Endodermal cell (in vitro differentiated cells): ENCODE results near the gene TTLL10. TPM values are rescaled to one million over a fixed set of nuclear protein-coding genes. Genes with fewer than 3 reads are reported as not detected.
A peak's percentile ranks its signal among the peaks of the same experiment; 100 is the strongest.

Experiments
- DNase-seq: peaks from one replicate; pipeline ENCODE4 v3.0.0-alpha.2; 2017
- H3K27ac ChIP-seq: 2 replicates; pipeline ENCODE4 v1.5.1; 2013; ENCODE audit warnings: mild to moderate bottlenecking, low read depth, low read length, moderate library complexity
- H3K27me3 ChIP-seq: 2 replicates; pipeline ENCODE4 v1.6.1; 2013; ENCODE audit warnings: mild to moderate bottlenecking, low read length, moderate library complexity; ENCODE audit not compliant: insufficient read depth, control insufficient read depth, poor library complexity, severe bottlenecking
- H3K36me3 ChIP-seq: 2 replicates; pipeline ENCODE4 v1.7.0; 2013; ENCODE audit warnings: mild to moderate bottlenecking, low read length, moderate library complexity; ENCODE audit not compliant: control insufficient read depth, insufficient read depth
- H3K4me1 ChIP-seq: one replicate; pipeline ENCODE4 v1.7.0; 2013; ENCODE audit warnings: low read length; ENCODE audit not compliant: control insufficient read depth, insufficient read depth
- H3K4me3 ChIP-seq: 2 replicates; pipeline ENCODE4 v1.5.1; 2013; ENCODE audit warnings: mild to moderate bottlenecking, low read length, moderate library complexity
- H3K9ac ChIP-seq: 2 replicates; pipeline ENCODE4 v1.6.1; 2013; ENCODE audit warnings: mild to moderate bottlenecking, low read length, moderate library complexity; ENCODE audit not compliant: poor library complexity, severe bottlenecking; ENCODE audit errors: extremely low read depth
- H3K9me3 ChIP-seq: 2 replicates; pipeline ENCODE4 v1.6.1; 2013; ENCODE audit warnings: mild to moderate bottlenecking, low read length, moderate library complexity; ENCODE audit not compliant: control insufficient read depth
- H3K27ac Mint-ChIP-seq: 2 replicates; pipeline ENCODE4 v1.8.0; 2020; ENCODE audit warnings: mixed read lengths
- H3K27me3 Mint-ChIP-seq: 2 replicates; pipeline ENCODE4 v1.8.0; 2021; ENCODE audit warnings: mild to moderate bottlenecking, mixed read lengths; ENCODE audit not compliant: insufficient read depth
- H3K36me3 Mint-ChIP-seq: 2 replicates; pipeline ENCODE4 v1.8.0; 2020; ENCODE audit warnings: low read depth, mixed read lengths
- H3K4me1 Mint-ChIP-seq: 2 replicates; pipeline ENCODE4 v1.8.0; 2020; ENCODE audit warnings: mixed read lengths
- H3K4me3 Mint-ChIP-seq: 2 replicates; pipeline ENCODE4 v1.8.0; 2020; ENCODE audit warnings: mild to moderate bottlenecking, moderate library complexity, mixed read lengths
- H3K9me3 Mint-ChIP-seq: 2 replicates; pipeline ENCODE4 v1.8.0; 2020; ENCODE audit warnings: mild to moderate bottlenecking, mixed read lengths
- CTCF ChIP-seq: fragments of 200-600 bp; sonication (generic); conservative IDR thresholded peaks from 2 replicates; pipeline ENCODE4 v1.5.0; 2021; ENCODE audit warnings: antibody characterized with exemption, mild to moderate bottlenecking
- WGBS, 2 experiments: methylation state at CpG; one replicate each; pipeline versions ENCODE4 v1.1.5 to v1.1.7; 2013; ENCODE audit warnings: missing lambda C conversion rate in 2 of 2, mixed read lengths in 1 of 2; ENCODE audit not compliant: insufficient coverage in 1 of 2, insufficient read length in 1 of 2; 5-methylcytosine and 5-hydroxymethylcytosine counted together
- microRNA-seq: library from miRNA; unstranded; fragments of <30 nt; microRNA quantifications from one replicate; pipeline ENCODE4 v1.2.0, GENCODE V29; 2020; ENCODE audit warnings: borderline microRNAs expressed
- total RNA-seq, 2 donors: library from RNA; stranded (reverse); fragmentation: NEBNext Ultra II Directional in 1 of 2; extraction: Animal tissue kit (Norgen Biotek cat#: 25700) in 1 of 2; gene quantifications; 2 replicates in 1 of 2; 3 replicates in 1 of 2; pipeline ENCODE4 v1.2.1, GENCODE V29; 2021

TTLL10 gene
- total RNA-seq, 2 donors from 2014 or later, result 0.93 to 1.2 TPM

- H3K27ac Mint-ChIP-seq, result no peak within 1 kb of the TSS
- H3K27ac ChIP-seq, result no peak within 1 kb of the TSS
- TF ChIP-seq CTCF, result peak; percentile 9
- H3K4me1 Mint-ChIP-seq, result no peaks in the 10 kb centered on the region
- no peak within 1 kb of the TSS for H3K9ac ChIP-seq
- peak within 1 kb of the TSS; percentile 15 for H3K4me3 Mint-ChIP-seq
- DNase-seq, result peak; percentile 81
- WGBS, 2 experiments, result 31 to 38% methylated on average over 15 to 74 of the region's 74 CpGs
- H3K9me3 Mint-ChIP-seq, result no peaks in the 10 kb centered on the region
- H3K36me3 ChIP-seq, result no peaks in the 10 kb centered on the region
- peaks cover 1% of the 10 kb centered on the region for H3K27me3 Mint-ChIP-seq
- no peaks in the 10 kb centered on the region for H3K4me1 ChIP-seq
- H3K27me3 ChIP-seq, result peaks cover 12% of the 10 kb centered on the region
- H3K4me3 ChIP-seq, result no peak within 1 kb of the TSS
- peaks cover 3% of the 10 kb centered on the region for H3K36me3 Mint-ChIP-seq
- no peaks in the 10 kb centered on the region for H3K9me3 ChIP-seq
These were observed 73.1 kb downstream of the TTLL10 start, which contains the start of gene C1QTNF12 for GRCh38 chr1:1246577-1247340. C1QTNF12 (minus strand) TSS chr1:1246722; CDS start chr1:1246690, 32 bp downstream.

GRCh38 chr1:1247341-1247913 is 73.7 kb downstream of the TTLL10 start:
- H3K4me1 Mint-ChIP-seq, result no peaks in the 10 kb centered on the region
- peaks cover 1% of the 10 kb centered on the region for H3K27me3 Mint-ChIP-seq
- no peak overlapping the region for H3K9ac ChIP-seq
- H3K36me3 Mint-ChIP-seq, result peaks cover 8% of the 10 kb centered on the region
- H3K27ac ChIP-seq, result no peak overlapping the region
- peaks cover 4% of the 10 kb centered on the region for H3K36me3 ChIP-seq
- H3K27me3 ChIP-seq, result peaks cover 12% of the 10 kb centered on the region
- H3K9me3 ChIP-seq, result no peaks in the 10 kb centered on the region
- TF ChIP-seq CTCF, result no peak
- no peak overlapping the region for H3K27ac Mint-ChIP-seq
- H3K4me3 Mint-ChIP-seq, result peak overlapping the region; percentile 15
- no peaks in the 10 kb centered on the region for H3K9me3 Mint-ChIP-seq
- 71 to 87% methylated on average over 7 to 25 of the region's 25 CpGs for WGBS, 2 experiments
- H3K4me1 ChIP-seq, result no peaks in the 10 kb centered on the region
- H3K4me3 ChIP-seq, result no peak overlapping the region
- DNase-seq, result no peak

Small RNA genes within 50 kb of the gene (microRNA-seq; reads per million reads assigned to microRNA genes)
- 65.7 reads per million, percentile 70 among the genes with 10 or more reads in this experiment for gene MIR200A
- gene MIR200B, result 749 reads per million, percentile 93 among the genes with 10 or more reads in this experiment
- gene MIR429, result 123 reads per million, percentile 76 among the genes with 10 or more reads in this experiment

Other genes starting within 250 kb of the TTLL10 start
- gene SAMD11, start 250.0 kb upstream of the TTLL10 start, total RNA-seq, result 100 to 1,000 TPM; 152 to 156 TPM
- gene NOC2L, start 214.6 kb upstream of the TTLL10 start, total RNA-seq, result 10 to 100 TPM; 83.5 to 97.3 TPM
- gene KLHL17, start 213.3 kb upstream of the TTLL10 start, total RNA-seq, result 10 to 100 TPM; 49.2 to 58.2 TPM
- 1 to 10 TPM; 1.5 to 4.6 TPM for gene PLEKHN1, start 207.4 kb upstream of the TTLL10 start, total RNA-seq
- gene PERM1, start 191.8 kb upstream of the TTLL10 start, total RNA-seq, result not detected
- gene HES4, start 173.8 kb upstream of the TTLL10 start, total RNA-seq, result 10 to 100 TPM; 16.1 to 19.7 TPM
- 10 to 100 TPM; 46.6 to 48.4 TPM for gene ISG15, start 160.4 kb upstream of the TTLL10 start, total RNA-seq
- gene AGRN, start 153.8 kb upstream of the TTLL10 start, total RNA-seq, result 100 to 1,000 TPM; 269 to 288 TPM
- not detected for gene RNF223, start 99.6 kb upstream of the TTLL10 start, total RNA-seq
- gene C1orf159, start 57.8 kb upstream of the TTLL10 start, total RNA-seq, result 10 to 100 TPM; 23.1 to 29.5 TPM
- 1 to 10 TPM in 1 of 2 donors, under 1 TPM in 1; 0.95 to 1.7 TPM for gene TNFRSF18, start 32.7 kb downstream of the TTLL10 start, total RNA-seq
- gene TNFRSF4, start 40.3 kb downstream of the TTLL10 start, total RNA-seq, result under 1 TPM in 1 of 2 donors, not detected in 1; 0.20 TPM
- 10 to 100 TPM; 85.9 to 95.6 TPM for gene SDF4, start 58.1 kb downstream of the TTLL10 start, total RNA-seq
- gene B3GALT6, start 58.4 kb downstream of the TTLL10 start, total RNA-seq, result 10 to 100 TPM; 24.8 to 31.5 TPM
- 10 to 100 TPM in 1 of 2 donors, 1 to 10 TPM in 1; 8.1 to 13.5 TPM for gene C1QTNF12, start 72.8 kb downstream of the TTLL10 start, total RNA-seq
- 10 to 100 TPM; 69.9 to 72.7 TPM for gene UBE2J2, start 100.0 kb downstream of the TTLL10 start, total RNA-seq
- gene SCNN1D, start 106.6 kb downstream of the TTLL10 start, total RNA-seq, result 1 to 10 TPM; 5.4 TPM
- 10 to 100 TPM; 36.8 to 43.5 TPM for gene ACAP3, start 134.1 kb downstream of the TTLL10 start, total RNA-seq
- gene PUSL1, start 134.7 kb downstream of the TTLL10 start, total RNA-seq, result 10 to 100 TPM; 21.7 to 23.8 TPM
- gene INTS11, start 150.8 kb downstream of the TTLL10 start, total RNA-seq, result 100 to 1,000 TPM; 146 to 153 TPM
- gene CPTP, start 150.9 kb downstream of the TTLL10 start, total RNA-seq, result 10 to 100 TPM; 12.0 to 13.6 TPM
- under 1 TPM; 0.09 to 0.35 TPM for gene TAS1R3, start 157.4 kb downstream of the TTLL10 start, total RNA-seq
- gene DVL1, start 175.5 kb downstream of the TTLL10 start, total RNA-seq, result 10 to 100 TPM; 71.9 to 73.3 TPM
- 10 to 100 TPM; 28.3 to 29.2 TPM for gene MXRA8, start 184.7 kb downstream of the TTLL10 start, total RNA-seq
- 100 to 1,000 TPM; 159 to 162 TPM for gene AURKAIP1, start 201.3 kb downstream of the TTLL10 start, total RNA-seq
- 100 to 1,000 TPM; 187 to 244 TPM for gene CCNL2, start 225.5 kb downstream of the TTLL10 start, total RNA-seq
- gene MRPL20, start 233.4 kb downstream of the TTLL10 start, total RNA-seq, result 100 to 1,000 TPM; 109 to 129 TPM
- 1 to 10 TPM; 1.6 TPM for gene ANKRD65, start 247.4 kb downstream of the TTLL10 start, total RNA-seq